KOPT-K1 (cell line): ENCODE measurements around the gene MEF2D.

Source experiments
- H3K27ac ChIP-seq: fragments of 200-600 bp; sonication (generic); 2 replicates; pipeline ENCODE4 v1.5.1; 2016; ENCODE audit warnings: antibody characterized with exemption, mild to moderate bottlenecking, low read depth, low read length; ENCODE audit not compliant: poor library complexity, severe bottlenecking
- H3K36me3 ChIP-seq: fragments of 200-600 bp; sonication (generic); 2 replicates; pipeline ENCODE4 v1.5.1; 2017; ENCODE audit warnings: antibody characterized with exemption, mild to moderate bottlenecking, low read length, moderate library complexity; ENCODE audit not compliant: insufficient read depth
- H3K9me3 ChIP-seq: fragments of 200-600 bp; sonication (generic); 2 replicates; pipeline ENCODE4 v1.5.1; 2017; ENCODE audit warnings: antibody characterized with exemption, low read length, mild to moderate bottlenecking; ENCODE audit not compliant: insufficient read depth, poor library complexity, severe bottlenecking

MEF2D gene

DNA sequence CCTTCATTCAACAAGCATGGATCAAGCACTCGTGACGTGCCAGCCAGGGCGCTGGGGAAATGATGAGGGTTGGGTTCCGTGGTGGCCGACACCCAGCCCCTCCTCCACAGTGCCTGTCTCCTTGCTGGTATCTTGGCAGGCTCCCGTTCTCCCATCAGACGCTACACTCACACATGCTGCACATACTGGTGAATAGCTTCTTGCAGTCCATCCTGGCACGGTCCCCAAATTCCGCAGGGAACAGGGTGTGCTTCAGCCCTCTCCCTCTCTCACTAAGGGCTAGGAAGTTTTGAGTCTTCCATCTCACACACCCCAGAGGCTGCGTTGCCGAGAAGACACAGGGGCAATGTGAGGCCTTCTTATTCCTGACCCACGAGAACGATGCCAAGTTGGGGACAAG, 10.1 kb upstream of the MEF2D start:
- H3K27ac ChIP-seq = no peak overlapping the region
- no peaks in the 10 kb centered on the region for H3K9me3 ChIP-seq
- H3K36me3 ChIP-seq = no peaks in the 10 kb centered on the region

DNA sequence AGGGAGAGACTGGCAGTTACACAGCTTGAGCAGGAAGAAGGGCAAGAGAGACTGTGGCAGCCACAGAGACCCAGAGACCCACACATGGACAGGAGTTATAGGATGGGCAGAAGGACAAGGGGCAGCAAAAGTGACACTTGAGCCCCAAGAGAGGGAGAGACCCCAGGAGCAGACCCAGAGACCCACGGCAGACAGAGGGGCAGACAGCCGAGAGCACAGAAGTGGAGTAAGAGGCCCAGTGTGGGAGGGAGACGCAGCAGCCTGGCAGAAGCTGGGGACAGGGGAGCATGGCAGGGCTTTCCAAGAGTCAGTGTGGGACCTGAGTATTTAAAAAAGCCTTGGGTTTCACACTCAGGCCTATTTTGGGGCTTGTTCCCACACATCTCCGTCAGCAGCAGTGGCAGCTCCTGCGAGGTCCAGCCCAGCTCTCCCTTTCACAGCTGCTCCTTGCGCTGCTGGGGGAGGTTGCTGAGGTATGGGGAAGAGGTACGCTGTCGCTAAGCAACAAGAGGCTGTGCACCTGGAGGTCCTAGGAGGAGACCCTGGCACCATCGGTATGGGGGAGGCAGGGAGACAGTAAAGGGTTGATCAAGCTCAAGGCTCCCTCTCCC, 9.0 kb upstream of the MEF2D start:
- Histone ChIP-seq H3K27ac (peak overlapping the region; percentile 7), H3K36me3 (no peaks in the 10 kb centered on the region), H3K9me3 (no peaks in the 10 kb centered on the region)

DNA sequence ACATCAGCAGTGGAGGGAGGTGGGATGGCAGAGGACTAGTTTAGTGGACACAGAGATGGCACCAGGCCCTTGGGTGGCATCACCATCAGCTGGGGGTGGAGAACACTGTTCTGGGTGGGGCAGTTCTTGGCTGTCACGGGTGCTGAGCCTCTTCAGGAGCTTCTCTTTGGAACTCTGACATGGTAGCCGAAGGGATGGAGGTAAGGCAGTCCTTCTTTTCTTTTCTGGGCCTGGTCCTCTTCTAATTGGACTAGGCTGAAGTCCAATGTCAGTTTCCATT, 8.3 kb upstream of the MEF2D start:
- Histone ChIP-seq H3K9me3 (no peaks in the 10 kb centered on the region), H3K36me3 (no peaks in the 10 kb centered on the region), H3K27ac (peak overlapping the region; percentile 7)

DNA sequence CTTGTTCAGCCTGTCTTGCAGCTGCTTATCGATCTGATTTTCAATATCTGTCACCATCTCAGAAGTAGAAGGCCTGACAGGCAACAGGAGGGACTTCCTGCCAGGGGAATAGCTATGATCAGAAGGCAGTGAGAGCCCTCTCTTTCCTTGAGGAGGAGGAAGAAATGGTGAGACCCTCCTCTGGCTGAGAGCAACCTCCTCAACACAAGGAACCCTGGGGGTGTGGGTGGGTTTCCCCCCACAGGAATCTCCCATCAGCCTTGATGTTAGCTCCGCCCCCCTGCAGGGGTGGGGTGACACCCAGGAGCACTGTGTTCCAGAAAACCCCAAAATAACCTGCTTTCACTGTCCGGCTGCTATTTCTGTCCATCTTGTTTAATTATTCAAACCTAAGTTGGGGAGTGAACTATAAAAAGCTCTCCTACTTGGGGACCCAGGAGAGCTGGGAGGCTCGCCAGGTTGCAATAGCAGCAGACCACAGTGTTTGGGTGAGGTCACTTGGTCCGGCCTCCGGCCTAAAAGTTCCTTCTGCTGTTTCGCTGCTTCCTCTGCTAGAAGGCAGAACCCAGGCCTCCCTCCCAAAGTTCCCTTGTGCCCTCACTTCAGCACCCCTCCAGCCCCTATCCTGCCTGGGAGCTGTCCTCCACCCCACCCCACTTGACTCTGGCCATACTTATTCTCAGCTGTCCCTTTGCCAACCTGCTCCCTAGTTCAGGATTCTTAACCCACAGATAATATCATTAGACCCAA, 7.8 kb upstream of the MEF2D start:
- Histone ChIP-seq H3K27ac (peak overlapping the region; percentile 58), H3K36me3 (no peaks in the 10 kb centered on the region), H3K9me3 (no peaks in the 10 kb centered on the region)

DNA sequence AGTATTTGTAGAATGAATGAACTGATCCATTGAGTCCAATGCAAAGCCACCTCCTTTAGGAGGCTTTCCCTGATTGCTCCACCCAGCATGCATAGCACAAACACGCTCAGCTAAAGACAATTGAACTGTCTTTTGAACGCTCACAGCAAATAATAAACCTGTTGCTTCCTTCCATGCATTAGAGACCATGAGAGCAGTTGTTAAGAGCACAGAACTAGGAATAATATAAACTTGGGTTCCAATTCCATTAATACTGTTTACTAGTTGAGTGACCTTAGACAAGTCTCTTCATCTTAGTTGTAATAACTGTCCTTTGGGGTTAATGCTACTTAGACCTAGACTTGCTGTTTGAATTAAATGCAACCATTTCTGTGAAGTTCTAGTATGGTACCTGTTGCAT, 5.9 kb upstream of the MEF2D start:
- H3K36me3 ChIP-seq = no peaks in the 10 kb centered on the region
- H3K9me3 ChIP-seq = no peaks in the 10 kb centered on the region
- peak overlapping the region; percentile 100 for H3K27ac ChIP-seq

DNA sequence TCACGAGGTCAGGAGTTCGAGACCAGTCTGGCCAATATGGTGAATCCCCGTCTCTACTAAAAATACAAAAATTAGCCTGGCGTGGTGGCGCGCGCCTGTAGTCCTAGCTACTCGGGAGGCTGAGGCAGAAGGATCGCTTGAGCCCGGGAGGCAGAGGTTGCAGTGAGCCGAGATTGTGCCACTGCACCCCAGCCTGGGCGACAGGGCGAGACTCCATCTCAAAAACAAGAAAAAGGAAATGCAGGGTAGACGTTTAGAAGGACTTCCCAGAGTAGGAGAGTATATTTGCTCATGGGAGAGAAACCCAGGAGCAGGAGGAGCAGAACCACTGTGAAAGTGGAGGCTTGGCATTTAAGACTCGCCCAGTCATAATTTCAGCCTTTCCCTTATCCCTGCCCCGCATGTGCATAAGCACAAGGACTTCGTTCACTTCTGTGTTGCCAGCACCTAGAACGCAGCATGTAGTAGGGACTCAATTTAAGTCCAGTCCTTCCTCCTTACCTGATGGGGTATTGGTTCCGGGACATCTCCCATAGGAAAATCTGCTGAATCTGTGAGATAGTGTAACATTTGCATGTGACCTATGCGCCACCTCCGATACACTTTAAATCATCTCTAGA, 5.2 kb upstream of the MEF2D start:
- peak overlapping the region; percentile 100 for H3K27ac ChIP-seq
- no peaks in the 10 kb centered on the region for H3K9me3 ChIP-seq
- no peaks in the 10 kb centered on the region for H3K36me3 ChIP-seq

DNA sequence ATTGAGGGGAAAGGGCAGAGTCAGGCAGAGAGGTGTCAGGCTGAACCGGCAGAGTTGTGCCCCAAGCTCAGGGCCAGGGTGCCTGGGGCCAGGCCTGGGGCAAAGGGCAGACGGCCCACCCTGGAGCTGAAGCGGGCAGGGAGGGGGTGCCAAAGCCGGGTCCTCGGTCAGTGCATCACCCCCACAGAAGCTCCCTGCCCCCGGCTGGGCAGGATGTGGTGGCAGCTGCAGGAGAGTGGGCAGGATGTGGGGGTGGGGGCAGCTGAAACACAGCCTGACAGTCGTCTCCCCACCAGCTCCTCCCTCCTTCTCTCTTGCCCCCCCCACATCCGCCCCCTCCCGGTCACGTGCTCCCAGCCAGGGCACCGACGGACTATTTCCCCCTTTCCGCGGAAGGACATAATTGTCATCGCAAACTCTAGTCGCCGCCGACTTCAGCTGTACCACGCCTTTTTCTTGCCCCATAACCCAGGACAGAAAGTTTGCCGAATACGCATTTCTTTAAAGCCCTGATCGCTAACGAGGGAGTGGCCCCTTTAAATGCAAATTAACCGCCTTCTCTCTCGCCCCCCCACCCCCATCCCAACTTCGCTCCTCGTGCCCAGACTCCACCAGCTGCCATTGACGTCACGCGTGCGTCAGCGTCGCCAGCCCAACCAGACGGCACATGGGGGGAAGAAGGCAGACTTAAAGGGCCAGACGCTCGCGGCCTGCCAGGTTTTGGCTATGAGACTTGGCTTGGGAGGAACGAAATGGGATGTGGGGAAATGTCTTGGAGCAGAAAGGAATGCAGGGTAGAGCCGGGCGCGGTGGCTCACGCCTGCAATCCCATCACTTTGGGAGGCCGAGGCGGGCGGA, 4.5 kb upstream of the MEF2D start:
- Histone ChIP-seq H3K36me3 (no peaks in the 10 kb centered on the region), H3K27ac (peak overlapping the region; percentile 100), H3K9me3 (no peaks in the 10 kb centered on the region)

DNA sequence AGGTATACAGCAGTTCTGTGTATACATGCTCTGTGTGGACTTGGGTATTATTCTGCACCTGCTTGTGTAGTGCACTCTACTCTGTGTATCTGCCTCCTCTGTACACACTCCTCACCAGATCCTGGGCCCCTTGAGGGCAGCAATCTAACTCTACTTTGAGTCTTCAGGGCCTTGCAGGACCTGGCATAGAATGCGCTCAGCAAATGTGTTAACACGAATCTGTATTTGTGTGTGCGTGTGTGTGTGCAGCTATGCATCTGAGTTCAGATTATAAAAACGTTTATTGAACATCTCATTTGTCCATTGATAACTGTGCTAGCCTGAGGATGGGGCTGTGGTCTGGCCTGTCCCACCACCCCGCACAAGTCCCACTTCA, 3.9 kb upstream of the MEF2D start:
- no peaks in the 10 kb centered on the region for H3K36me3 ChIP-seq
- no peaks in the 10 kb centered on the region for H3K9me3 ChIP-seq
- H3K27ac ChIP-seq = peak overlapping the region; percentile 100

DNA sequence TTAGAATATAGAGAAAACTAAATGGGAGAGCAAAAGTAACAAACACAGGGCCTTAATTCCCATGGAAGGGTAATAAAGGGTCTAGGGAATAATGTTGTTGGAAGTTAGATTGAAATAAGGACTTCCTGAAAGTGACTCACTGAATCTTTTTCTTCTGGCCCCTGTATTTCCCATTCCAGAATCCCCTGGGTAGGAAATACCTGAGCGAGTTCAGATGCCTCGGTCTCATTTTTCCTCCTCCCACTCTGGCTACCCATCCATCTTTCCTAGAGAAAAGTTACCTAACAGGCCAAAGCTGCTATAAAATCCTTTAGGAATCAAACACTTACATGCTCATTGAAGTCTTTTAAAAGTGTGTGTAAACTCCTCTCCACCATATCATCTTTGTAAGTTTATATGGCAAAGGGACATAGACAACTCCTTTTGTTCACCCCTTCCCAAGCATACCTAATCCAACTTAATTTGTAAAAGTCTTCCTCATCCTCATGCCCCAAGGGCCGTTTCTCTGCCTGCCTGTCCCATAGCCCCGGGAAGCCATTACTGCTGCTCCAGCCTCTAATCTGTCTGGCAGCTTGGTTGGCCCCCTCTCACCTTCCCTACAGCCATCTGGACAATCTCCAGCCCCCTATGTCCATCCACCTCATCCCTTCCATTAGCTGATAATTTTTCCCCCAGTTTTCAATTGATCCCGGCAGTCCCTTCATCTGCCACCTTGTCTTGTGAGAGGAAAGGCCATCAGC, 3.3 kb upstream of the MEF2D start:
- Histone ChIP-seq H3K36me3 (no peaks in the 10 kb centered on the region), H3K27ac (peak overlapping the region; percentile 100), H3K9me3 (no peaks in the 10 kb centered on the region)

DNA sequence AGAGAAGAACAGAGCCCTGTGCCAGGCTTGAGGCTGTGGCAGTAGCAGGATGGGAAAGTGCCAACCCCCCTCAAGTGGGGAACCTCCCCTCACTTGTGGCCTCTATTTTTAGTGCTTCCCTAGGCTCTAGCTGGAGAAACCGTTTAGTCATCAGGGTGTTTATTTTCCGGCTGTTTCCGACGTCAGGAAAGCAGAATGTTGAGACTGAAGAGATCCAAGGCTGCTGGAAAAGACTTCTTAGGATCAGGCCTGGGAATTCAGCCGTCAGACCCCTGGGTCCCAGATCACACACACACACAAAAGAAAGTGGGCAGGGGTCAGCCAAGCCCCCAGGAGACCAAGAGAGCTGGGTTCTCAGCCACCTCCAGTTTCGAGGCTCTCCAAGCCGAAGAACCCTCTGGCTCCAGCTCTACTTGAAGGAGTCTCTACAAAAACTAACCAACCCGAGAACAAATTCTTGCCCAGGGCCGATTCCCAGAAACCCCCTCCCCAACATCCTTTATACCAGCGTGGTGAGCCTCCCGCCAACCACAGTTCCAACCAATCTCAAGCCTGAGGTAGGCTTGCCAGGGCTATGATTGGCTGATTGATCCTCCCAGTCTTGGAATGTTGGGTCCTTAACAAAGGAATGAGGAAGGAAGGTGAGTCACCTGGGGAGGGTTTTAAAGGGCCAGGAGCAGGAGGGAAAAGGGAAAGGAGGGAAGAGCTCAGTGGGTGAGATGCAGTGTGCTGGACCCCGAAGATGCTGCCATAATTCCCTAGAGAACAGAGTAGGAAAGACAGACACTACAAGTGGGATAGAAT, 2.5 kb upstream of the MEF2D start:
- Histone ChIP-seq H3K9me3 (no peaks in the 10 kb centered on the region), H3K36me3 (no peaks in the 10 kb centered on the region), H3K27ac (peak overlapping the region; percentile 100)

DNA sequence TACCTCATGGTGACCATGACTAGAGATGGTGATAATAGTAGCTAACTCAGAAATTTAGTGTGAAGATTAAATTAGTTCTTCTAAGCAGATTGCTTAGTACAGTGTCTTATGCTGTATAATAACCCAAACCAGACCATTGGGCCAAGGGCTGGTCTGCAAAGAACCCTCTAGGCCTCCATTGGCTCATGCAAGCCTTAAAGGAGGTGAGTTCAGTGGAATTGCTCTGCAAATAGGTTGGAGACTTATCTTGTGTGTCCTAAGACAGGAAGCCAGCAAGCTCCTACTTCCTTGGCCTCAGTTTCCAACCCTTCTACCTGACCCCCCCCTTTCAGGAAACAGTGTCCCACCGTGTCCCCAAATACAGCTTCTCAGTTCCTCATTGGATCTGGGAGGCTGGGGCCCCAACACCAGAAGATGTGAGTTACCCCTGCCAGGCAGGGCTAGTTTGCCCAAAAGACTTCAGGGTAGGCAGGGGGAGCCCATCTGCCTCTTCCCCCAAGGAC, 1.9 kb upstream of the MEF2D start:
- Histone ChIP-seq H3K27ac (peak overlapping the region; percentile 100), H3K36me3 (no peaks in the 10 kb centered on the region), H3K9me3 (no peaks in the 10 kb centered on the region)

DNA sequence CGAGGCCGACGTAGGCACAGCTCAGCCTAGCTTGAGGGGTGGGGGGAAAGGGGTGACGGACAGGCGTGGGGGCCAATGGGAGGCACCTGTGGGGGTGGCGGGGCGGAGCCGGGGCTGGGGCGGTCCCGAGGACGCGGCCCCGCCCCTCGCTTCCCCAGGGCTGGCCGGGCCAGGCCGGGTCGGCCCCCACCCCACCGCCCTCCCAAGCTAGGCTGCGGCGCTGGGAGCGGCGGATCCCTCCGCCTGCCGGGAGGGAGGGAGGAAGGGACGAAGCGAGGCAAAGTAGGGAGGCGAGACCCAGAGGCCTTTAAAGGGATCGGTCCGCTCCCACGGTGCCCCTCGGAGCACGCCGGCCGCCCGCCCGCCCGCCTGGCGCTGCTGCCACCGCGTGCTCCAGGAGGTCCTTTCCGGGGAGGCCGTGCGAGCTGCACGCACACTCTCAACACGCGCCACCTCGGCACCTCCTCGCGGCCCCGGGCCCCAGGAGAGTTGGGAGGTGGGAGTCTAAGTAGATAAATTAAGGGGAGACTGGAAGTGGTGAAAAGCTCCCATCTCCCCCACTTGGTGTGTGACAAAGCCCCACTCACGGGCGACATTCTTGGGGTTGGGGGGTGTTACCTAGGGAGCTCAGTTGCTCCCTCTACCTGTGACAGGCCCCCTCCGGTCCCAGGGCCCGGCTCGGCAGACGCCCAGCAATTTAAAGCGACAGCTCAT, 375 bp upstream of the MEF2D start:
- Histone ChIP-seq H3K9me3 (no peaks in the 10 kb centered on the region), H3K36me3 (no peaks in the 10 kb centered on the region; the same call in 1 of the 2 replicates), H3K27ac (peak overlapping the region; percentile 100)

DNA sequence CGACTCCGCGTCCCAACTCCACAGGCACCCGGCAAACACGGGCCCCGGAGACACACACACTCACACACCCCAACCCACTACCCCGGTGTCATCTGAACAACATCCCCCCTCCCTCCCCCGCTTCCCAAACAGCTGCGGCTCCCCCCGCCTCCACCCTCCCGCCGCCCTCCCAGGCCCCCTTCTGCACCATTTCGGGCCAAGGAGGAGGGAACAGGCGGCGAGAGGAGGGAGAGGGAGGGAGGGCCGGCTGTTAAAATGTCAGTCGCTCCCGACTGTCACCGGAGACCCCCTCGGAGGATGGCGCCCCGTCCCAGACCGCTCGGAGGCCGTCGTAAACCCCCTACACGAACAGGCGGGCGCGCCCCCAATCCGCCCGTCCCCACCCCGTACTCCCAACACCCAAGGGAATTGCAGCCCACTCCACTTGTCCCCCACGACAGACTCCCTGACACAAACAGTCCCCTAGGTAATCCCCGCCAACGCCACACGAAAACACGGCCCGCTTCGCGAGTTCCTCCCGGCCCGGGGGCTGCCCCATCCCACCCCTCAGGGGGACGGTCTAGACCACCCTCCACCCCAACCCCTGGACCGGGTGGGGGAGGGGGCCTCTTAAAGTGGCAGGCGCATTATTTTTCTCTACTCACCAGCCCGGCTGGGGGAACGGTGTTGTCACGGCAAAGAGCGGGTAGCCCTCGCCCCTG, 583 bp downstream of the MEF2D start:
- no peaks in the 10 kb centered on the region for H3K9me3 ChIP-seq
- H3K36me3 ChIP-seq = peaks cover 4% of the 10 kb centered on the region; the same call in 1 of the 2 replicates
- H3K27ac ChIP-seq = peak overlapping the region; percentile 100
